Activated CD4-positive, alpha-beta memory T cell treated with anti-CD3 and anti-CD28 coated beads, Interleukin-2, amount 10 ng/mL, durations not matched to agents 7 days and 5 days (primary cell): ENCODE data around the gene TJAP1. TPM values are rescaled to one million over a fixed set of nuclear protein-coding genes. Genes with fewer than 3 reads are reported as not detected.
"Not testable (repeated sequence)": the region's sequence is repeated elsewhere in the genome, so short reads cannot be mapped to it uniquely, and the experiment has no call there.

Experiments
- CTCF ChIA-PET: fragments of 350-600 bp; sonication (Branson Sonifier 250); formaldehyde crosslinking; loops from one replicate; lab custom pipeline; 2021; ENCODE audit warnings: antibody characterized with exemption, inconsistent platforms; lab: Charles Lee
- POLR2A ChIA-PET: fragments of 350-600 bp; sonication (Branson Sonifier 250); formaldehyde crosslinking; loops from one replicate; lab custom pipeline; 2021; ENCODE audit warnings: antibody characterized with exemption; lab: Charles Lee
- DNase-seq: peaks from one replicate; pipeline ENCODE4 v3.0.0-alpha.2; 2020
- H3K27ac Mint-ChIP-seq: one replicate; pipeline ENCODE4 v1.8.0; 2021; ENCODE audit warnings: mild to moderate bottlenecking, mixed read lengths
- H3K27me3 Mint-ChIP-seq: one replicate; pipeline ENCODE4 v1.8.0; 2021; ENCODE audit warnings: mixed read lengths
- H3K36me3 Mint-ChIP-seq: one replicate; pipeline ENCODE4 v1.8.0; 2021; ENCODE audit warnings: low read depth, mixed read lengths
- H3K4me1 Mint-ChIP-seq: one replicate; pipeline ENCODE4 v1.8.0; 2021; ENCODE audit warnings: mixed read lengths
- H3K4me3 Mint-ChIP-seq: one replicate; pipeline ENCODE4 v1.8.0; 2021; ENCODE audit warnings: mild to moderate bottlenecking, mixed read lengths
- H3K9me3 Mint-ChIP-seq: one replicate; pipeline ENCODE4 v1.8.0; 2021; ENCODE audit warnings: mixed read lengths
- total RNA-seq, 2 experiments: library from RNA; stranded (reverse); gene quantifications; one replicate each; pipeline ENCODE4 v1.2.3, GENCODE V29; 2021

The TJAP1 gene
- total RNA-seq, 2 experiments from 2014 or later, result 34.7 to 36.6 TPM

GRCh38 chr6:43523284-43523683, 45.9 kb downstream of the TJAP1 start:
- Mint-ChIP-seq H3K36me3 (peaks cover 61% of the 10 kb centered on the region), H3K27me3 (no peaks in the 10 kb centered on the region), H3K4me3 (no peak overlapping the region), H3K4me1 (peaks cover 12% of the 10 kb centered on the region), H3K27ac (no peak overlapping the region), H3K9me3 (no peaks in the 10 kb centered on the region)
- DNase-seq, result no peak
- ChIA-PET POLR2A (interaction anchor here (2.4 kb wide), 1 partner anchor 9 kb away, joined by 6 read pairs; no protein-coding TSS in a partner anchor), CTCF (no interaction called here)

GRCh38 chr6:43524483-43524961, 47.2 kb downstream of the TJAP1 start:
- H3K9me3 Mint-ChIP-seq, result no peaks in the 10 kb centered on the region
- H3K4me3 Mint-ChIP-seq, result no peak overlapping the region
- H3K36me3 Mint-ChIP-seq, result peaks cover 71% of the 10 kb centered on the region
- no peak for DNase-seq
- H3K4me1 Mint-ChIP-seq, result peaks cover 11% of the 10 kb centered on the region
- CTCF ChIA-PET, result no interaction called here
- POLR2A ChIA-PET, result interaction anchor here (1.6 kb wide), 1 partner anchor 20 kb away, joined by 6 read pairs; no protein-coding TSS in a partner anchor
- peak overlapping the region; percentile 35 for H3K27ac Mint-ChIP-seq
- no peaks in the 10 kb centered on the region for H3K27me3 Mint-ChIP-seq

GRCh38 chr6:43532201-43532600, 54.8 kb downstream of the TJAP1 start:
- peaks cover 57% of the 10 kb centered on the region for H3K36me3 Mint-ChIP-seq

GRCh38 chr6:43538986-43539385, 61.6 kb downstream of the TJAP1 start:
- DNase-seq, H3K27me3 Mint-ChIP-seq, H3K27ac Mint-ChIP-seq, H3K9me3 Mint-ChIP-seq, H3K4me3 Mint-ChIP-seq, H3K4me1 Mint-ChIP-seq, POLR2A ChIA-PET, CTCF ChIA-PET: not testable (repeated sequence)
- H3K36me3 Mint-ChIP-seq, result peaks cover 48% of the 10 kb centered on the region

More at GRCh38 chr6:43532201-43532600, 54.8 kb downstream of the TJAP1 start:
- Mint-ChIP-seq H3K4me3 (no peak overlapping the region), H3K27ac (no peak overlapping the region), H3K27me3 (no peaks in the 10 kb centered on the region), H3K4me1 (no peaks in the 10 kb centered on the region), H3K9me3 (no peaks in the 10 kb centered on the region)
- CTCF ChIA-PET, result interaction anchor here (1.4 kb wide), 1 partner anchor 11 kb away, joined by 3 read pairs; no protein-coding TSS in a partner anchor
- POLR2A ChIA-PET, result interaction anchor here (0.6 to 1.9 kb wide), 4 partner anchors 10 to 110 kb away, joined by 3 to 6 read pairs (median 3); partner anchors contain the start of gene LRRC73
- DNase-seq, result no peak

GRCh38 chr6:43539409-43539808, 62.0 kb downstream of the TJAP1 start:
- peaks cover 51% of the 10 kb centered on the region for H3K36me3 Mint-ChIP-seq
- H3K4me1 Mint-ChIP-seq, CTCF ChIA-PET, H3K27ac Mint-ChIP-seq, H3K9me3 Mint-ChIP-seq, DNase-seq, H3K27me3 Mint-ChIP-seq, H3K4me3 Mint-ChIP-seq: not testable (repeated sequence)
- POLR2A ChIA-PET, result interaction anchor here (1.3 kb wide), 1 partner anchor 9 kb away, joined by 3 read pairs; no protein-coding TSS in a partner anchor

GRCh38 chr6:43540507-43540906, 63.1 kb downstream of the TJAP1 start:
- Mint-ChIP-seq H3K27ac (no peak overlapping the region), H3K4me3 (no peak overlapping the region), H3K4me1 (peaks cover 3% of the 10 kb centered on the region), H3K9me3 (no peaks in the 10 kb centered on the region), H3K36me3 (peaks cover 61% of the 10 kb centered on the region), H3K27me3 (no peaks in the 10 kb centered on the region)
- ChIA-PET POLR2A (interaction anchor here (1.3 kb wide), 1 partner anchor 10 kb away, joined by 3 read pairs; no protein-coding TSS in a partner anchor), CTCF (no interaction called here)
- no peak for DNase-seq

GRCh38 chr6:43541774-43542471, 64.6 kb downstream of the TJAP1 start:
- Mint-ChIP-seq H3K4me3 (no peak overlapping the region), H3K9me3 (no peaks in the 10 kb centered on the region), H3K4me1 (peaks cover 3% of the 10 kb centered on the region), H3K27me3 (no peaks in the 10 kb centered on the region), H3K27ac (no peak overlapping the region), H3K36me3 (peaks cover 70% of the 10 kb centered on the region)
- no peak for DNase-seq
- ChIA-PET CTCF (interaction anchor here (1.2 to 1.3 kb wide), 2 partner anchors 10 to 69 kb away, joined by 3 to 4 read pairs; no protein-coding TSS in a partner anchor), POLR2A (no interaction called here)

GRCh38 chr6:43544461-43544860, 67.1 kb downstream of the TJAP1 start:
- Mint-ChIP-seq H3K4me3 (no peak overlapping the region), H3K4me1 (peaks cover 3% of the 10 kb centered on the region), H3K9me3 (no peaks in the 10 kb centered on the region), H3K36me3 (peaks cover 72% of the 10 kb centered on the region), H3K27ac (no peak overlapping the region), H3K27me3 (no peaks in the 10 kb centered on the region)
- ChIA-PET POLR2A (interaction anchor here (1.7 kb wide), 1 partner anchor 19 kb away, joined by 6 read pairs; no protein-coding TSS in a partner anchor), CTCF (no interaction called here)
- no peak for DNase-seq

- Mint-ChIP-seq H3K4me3 (no peak overlapping the region), H3K27me3 (no peaks in the 10 kb centered on the region), H3K4me1 (peaks cover 3% of the 10 kb centered on the region), H3K36me3 (peaks cover 76% of the 10 kb centered on the region), H3K27ac (peak overlapping the region; percentile 7), H3K9me3 (no peaks in the 10 kb centered on the region)
- POLR2A ChIA-PET, result no interaction called here
- no peak for DNase-seq
- CTCF ChIA-PET, result interaction anchor here (1.0 kb wide), 1 partner anchor 318 kb away, joined by 3 read pairs; the partner anchor contains the start of gene DNPH1
Measured at GRCh38 chr6:43547222-43547621, 69.9 kb downstream of the TJAP1 start.

Other genes with a start within 250 kb of the TJAP1 start
- gene DNPH1, start 248.1 kb upstream of the TJAP1 start, total RNA-seq, result 10 to 100 TPM; 39.6 to 42.5 TPM
- gene TTBK1, start 234.1 kb upstream of the TJAP1 start, total RNA-seq, result under 1 TPM; 0.30 TPM
- gene SLC22A7, start 179.3 kb upstream of the TJAP1 start, total RNA-seq, result not detected
- under 1 TPM in 1 of 2 experiments, not detected in 1; 0.88 TPM for gene CRIP3, start 168.7 kb upstream of the TJAP1 start, total RNA-seq
- gene ZNF318, start 107.9 kb upstream of the TJAP1 start, total RNA-seq, result 10 to 100 TPM; 16.2 to 16.9 TPM
- 10 to 100 TPM; 46.8 to 49.8 TPM for gene ABCC10, start 50.0 kb upstream of the TJAP1 start, total RNA-seq
- gene DLK2, start 22.0 kb upstream of the TJAP1 start, total RNA-seq, result under 1 TPM; 0.18 to 0.50 TPM
- under 1 TPM; 0.23 to 0.25 TPM for gene LRRC73, start 32.8 kb downstream of the TJAP1 start, total RNA-seq
- gene YIPF3, start 39.4 kb downstream of the TJAP1 start, total RNA-seq, result 10 to 100 TPM; 71.5 to 77.4 TPM
- gene POLR1C, start 39.5 kb downstream of the TJAP1 start, total RNA-seq, result 10 to 100 TPM; 24.1 to 24.3 TPM
- 10 to 100 TPM; 62.5 to 78.5 TPM for gene XPO5, start 98.5 kb downstream of the TJAP1 start, total RNA-seq
- 10 to 100 TPM; 74.6 to 75.5 TPM for gene POLH, start 98.6 kb downstream of the TJAP1 start, total RNA-seq
- 100 to 1,000 TPM; 107 to 112 TPM for gene GTPBP2, start 151.7 kb downstream of the TJAP1 start, total RNA-seq
- 10 to 100 TPM; 40.4 to 41.8 TPM for gene MAD2L1BP, start 158.3 kb downstream of the TJAP1 start, total RNA-seq
- gene RSPH9, start 167.5 kb downstream of the TJAP1 start, total RNA-seq, result not detected
- gene MRPS18A, start 210.2 kb downstream of the TJAP1 start, total RNA-seq, result 10 to 100 TPM; 38.5 to 40.5 TPM